ENCODE results near the gene CPZ.
"Not testable (repeated sequence)": the region's sequence is repeated elsewhere in the genome, so short reads cannot be mapped to it uniquely, and the experiment has no call there.

CPZ gene

GRCh38 chr4:8613421-8614364 lies 21.1 kb downstream of the CPZ start:
- no peak for DNase-seq

GRCh38 chr4:8614365-8615193 lies 22.0 kb downstream of the CPZ start:
- no peak for DNase-seq

- no peak for DNase-seq
Observed at GRCh38 chr4:8615366-8615765, 22.8 kb downstream of the CPZ start.

- DNase-seq = no peak
Observed at GRCh38 chr4:8615921-8616787, 23.6 kb downstream of the CPZ start.

- DNase-seq = no peak
Observed at GRCh38 chr4:8616831-8617230, 24.3 kb downstream of the CPZ start.

- no peak for DNase-seq
Observed at GRCh38 chr4:8617486-8618040, 25.0 kb downstream of the CPZ start.

GRCh38 chr4:8618421-8618820 lies 25.9 kb downstream of the CPZ start:
- DNase-seq = no peak

- DNase-seq = no peak
Observed at GRCh38 chr4:8618961-8619720, 26.6 kb downstream of the CPZ start.

GRCh38 chr4:8621135-8621534 lies 28.6 kb downstream of the CPZ start:
- DNase-seq = not testable (repeated sequence)

GRCh38 chr4:8624601-8625272 lies 32.2 kb downstream of the CPZ start:
- DNase-seq = not testable (repeated sequence)

- not testable (repeated sequence) for DNase-seq
Observed at GRCh38 chr4:8630240-8630905, 37.8 kb downstream of the CPZ start.

GRCh38 chr4:8631896-8632295 lies 39.3 kb downstream of the CPZ start:
- not testable (repeated sequence) for DNase-seq

- DNase-seq = not testable (repeated sequence)
Observed at GRCh38 chr4:8634773-8635172, 42.2 kb downstream of the CPZ start.

GRCh38 chr4:8635897-8636554 lies 43.5 kb downstream of the CPZ start:
- DNase-seq = not testable (repeated sequence)

- DNase-seq = no peak
Observed at GRCh38 chr4:8637456-8637984, 45.0 kb downstream of the CPZ start.

- DNase-seq = no peak
Observed at GRCh38 chr4:8639021-8639420, 46.5 kb downstream of the CPZ start.

- DNase-seq = no peak
Observed at GRCh38 chr4:8639777-8640720, 47.5 kb downstream of the CPZ start.

- no peak for DNase-seq
Observed at GRCh38 chr4:8640816-8641215, 48.3 kb downstream of the CPZ start.
